Kidney epithelial cell (primary cell): Measurements from ENCODE around the gene SIDT2. TPM values are rescaled to one million over a fixed set of nuclear protein-coding genes. Genes with fewer than 3 reads are reported as not detected.

Source experiments
- DNase-seq: peaks from one replicate; pipeline ENCODE4 v3.0.0-alpha.2; 2010; ENCODE audit warnings: low read depth
- H3K27me3 ChIP-seq: 2 replicates; pipeline ENCODE4 v1.6.0; 2011; ENCODE audit warnings: low read length; ENCODE audit not compliant: control insufficient read depth, insufficient read depth
- H3K36me3 ChIP-seq: 2 replicates; pipeline ENCODE4 v1.5.1; 2011; ENCODE audit warnings: low read length; ENCODE audit not compliant: control insufficient read depth, insufficient read depth
- H3K4me3 ChIP-seq: 2 replicates; pipeline ENCODE4 v1.5.1; 2011; ENCODE audit warnings: low read depth, mild to moderate bottlenecking, control low read depth, low read length
- CTCF ChIP-seq: IDR thresholded peaks from 2 replicates; pipeline ENCODE4 v1.5.1; 2011; ENCODE audit warnings: mild to moderate bottlenecking, moderate library complexity, low read length, control low read depth, inconsistent platforms; ENCODE audit not compliant: insufficient read depth, poor library complexity, severe bottlenecking
- total RNA-seq: library from RNA; depleted of rRNA; stranded (reverse); fragments of >200 nt; gene quantifications from 2 replicates; pipeline ENCODE4 v1.2.3, GENCODE V29; 2015

Gene SIDT2
- total RNA-seq, 1 donor from 2014 or later, result 14.6 TPM

- DNase-seq, result no peak
- H3K4me3 ChIP-seq, result no peak overlapping the region
- no peaks in the 10 kb centered on the region for H3K36me3 ChIP-seq
- TF ChIP-seq CTCF, result no peak
- no peaks in the 10 kb centered on the region for H3K27me3 ChIP-seq
These were observed 14.8 kb downstream of the SIDT2 start for GRCh38 chr11:117193130-117194020.

DNA sequence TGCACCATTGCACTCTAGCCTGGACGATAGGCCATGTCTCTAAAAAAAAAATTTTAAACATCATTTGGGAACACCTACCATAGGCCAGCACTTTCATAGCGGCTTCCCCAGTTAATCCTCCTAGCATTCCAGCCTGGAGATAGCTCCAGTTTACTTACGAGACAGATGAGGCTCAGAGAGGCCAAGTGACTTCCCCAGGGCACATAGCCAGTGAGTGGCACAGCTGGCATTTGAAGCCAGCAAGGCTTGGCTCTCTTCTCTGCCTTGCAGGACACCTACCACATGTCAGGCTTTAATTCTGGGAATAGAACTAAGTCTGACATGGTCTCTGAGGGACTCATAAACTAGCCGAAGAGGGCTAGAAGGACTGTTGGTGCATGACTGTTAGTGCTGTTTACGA, 15.7 kb downstream of the SIDT2 start:
- TF ChIP-seq CTCF, result no peak
- no peak for DNase-seq
- no peak overlapping the region for H3K4me3 ChIP-seq
- H3K36me3 ChIP-seq, result no peaks in the 10 kb centered on the region
- H3K27me3 ChIP-seq, result no peaks in the 10 kb centered on the region

- H3K27me3 ChIP-seq, result no peaks in the 10 kb centered on the region
- H3K36me3 ChIP-seq, result no peaks in the 10 kb centered on the region
- no peak for DNase-seq
- no peak for TF ChIP-seq CTCF
- H3K4me3 ChIP-seq, result no peak overlapping the region
These were observed 16.7 kb downstream of the SIDT2 start for GRCh38 chr11:117195258-117195657.

DNA sequence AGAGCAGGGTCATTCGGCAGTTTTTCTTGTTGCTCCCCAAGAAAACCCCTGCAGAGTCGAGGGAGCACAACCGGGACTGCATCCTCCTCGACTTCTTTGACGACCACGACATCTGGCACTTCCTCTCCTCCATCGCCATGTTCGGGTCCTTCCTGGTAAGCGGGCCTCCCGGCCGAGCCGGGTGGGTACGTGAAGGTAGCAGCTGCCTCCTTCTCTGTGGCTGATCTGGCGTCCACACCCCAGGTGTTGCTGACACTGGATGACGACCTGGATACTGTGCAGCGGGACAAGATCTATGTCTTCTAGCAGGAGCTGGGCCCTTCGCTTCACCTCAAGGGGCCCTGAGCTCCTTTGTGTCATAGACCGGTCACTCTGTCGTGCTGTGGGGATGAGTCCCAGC, 17.2 kb downstream of the SIDT2 start:
- no peak for DNase-seq
- Histone ChIP-seq H3K36me3 (no peaks in the 10 kb centered on the region), H3K27me3 (no peaks in the 10 kb centered on the region), H3K4me3 (no peak overlapping the region)
- TF ChIP-seq CTCF, result no peak

GRCh38 chr11:117197006-117197405, 18.5 kb downstream of the SIDT2 start:
- no peaks in the 10 kb centered on the region for H3K36me3 ChIP-seq
- H3K4me3 ChIP-seq, result no peak overlapping the region
- no peaks in the 10 kb centered on the region for H3K27me3 ChIP-seq
- no peak for DNase-seq
- no peak for TF ChIP-seq CTCF
